GM11168 (cell line): Measurements from ENCODE around the gene ATPAF1.
"Not testable (repeated sequence)": the region's sequence is repeated elsewhere in the genome, so short reads cannot be mapped to it uniquely, and the experiment has no call there.

Experiments
- in situ Hi-C: fragments of 300-500 bp; cut with MboI; formaldehyde crosslinking; loops from one replicate; pipeline ENCODE4 v1.12.0; 2022; ENCODE audit warnings: low sequenced_read_pairs; ENCODE audit not compliant: unreplicated experiment

ATPAF1 gene

DNA sequence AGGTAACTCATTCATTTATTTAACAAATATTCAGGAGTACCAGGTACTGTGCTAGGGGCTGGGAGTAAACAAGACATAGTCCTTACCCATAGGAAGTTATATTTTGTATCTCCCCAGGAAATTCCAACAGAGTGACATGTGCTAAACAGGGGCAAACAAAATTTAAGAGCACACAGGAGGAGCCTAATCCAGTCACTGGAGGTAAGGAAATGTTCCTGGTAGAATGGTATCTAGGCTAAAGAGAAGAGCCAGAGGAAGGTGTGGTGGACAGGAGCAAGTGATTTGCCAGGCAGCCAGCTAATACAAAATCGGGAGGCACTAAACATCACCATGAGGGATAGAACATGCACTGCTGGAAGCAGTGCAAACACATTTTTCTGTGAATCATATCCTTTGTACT lies 13.9 kb upstream of the ATPAF1 start:
- in situ Hi-C loops = no loop called here

DNA sequence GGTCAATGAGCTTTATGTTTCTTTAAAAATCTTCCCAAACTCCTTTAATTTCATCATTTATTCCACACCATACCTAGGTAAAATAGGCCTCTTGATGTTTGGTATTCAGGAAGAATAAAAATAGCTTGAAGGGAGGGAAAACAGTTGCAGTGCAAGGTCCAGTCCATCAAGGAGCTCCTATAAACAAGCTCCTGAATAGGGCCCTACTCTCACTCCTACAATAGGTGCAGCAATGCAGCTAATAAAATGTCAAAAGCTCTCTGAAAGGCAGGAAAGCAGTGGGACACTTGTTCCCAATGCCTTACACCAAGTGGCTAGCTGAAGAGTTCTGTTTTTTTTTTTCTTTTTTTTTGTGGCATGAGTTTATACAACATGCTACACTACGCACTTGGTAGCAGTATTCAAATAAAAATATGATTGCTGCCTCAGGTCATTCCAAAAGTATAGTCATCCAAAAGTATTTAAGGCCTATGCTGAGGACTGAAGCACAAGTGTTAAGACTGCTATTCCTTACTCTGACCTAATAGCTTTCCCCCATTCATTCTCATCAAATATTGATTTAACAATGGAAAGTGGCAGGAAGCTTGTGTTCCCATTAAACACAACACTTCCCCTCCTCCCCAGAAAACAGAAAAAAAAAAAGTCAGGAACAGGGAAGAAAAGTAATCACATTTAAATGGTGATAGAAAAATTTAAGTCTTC lies 13.3 kb upstream of the ATPAF1 start:
- in situ Hi-C loops = no loop called here

DNA sequence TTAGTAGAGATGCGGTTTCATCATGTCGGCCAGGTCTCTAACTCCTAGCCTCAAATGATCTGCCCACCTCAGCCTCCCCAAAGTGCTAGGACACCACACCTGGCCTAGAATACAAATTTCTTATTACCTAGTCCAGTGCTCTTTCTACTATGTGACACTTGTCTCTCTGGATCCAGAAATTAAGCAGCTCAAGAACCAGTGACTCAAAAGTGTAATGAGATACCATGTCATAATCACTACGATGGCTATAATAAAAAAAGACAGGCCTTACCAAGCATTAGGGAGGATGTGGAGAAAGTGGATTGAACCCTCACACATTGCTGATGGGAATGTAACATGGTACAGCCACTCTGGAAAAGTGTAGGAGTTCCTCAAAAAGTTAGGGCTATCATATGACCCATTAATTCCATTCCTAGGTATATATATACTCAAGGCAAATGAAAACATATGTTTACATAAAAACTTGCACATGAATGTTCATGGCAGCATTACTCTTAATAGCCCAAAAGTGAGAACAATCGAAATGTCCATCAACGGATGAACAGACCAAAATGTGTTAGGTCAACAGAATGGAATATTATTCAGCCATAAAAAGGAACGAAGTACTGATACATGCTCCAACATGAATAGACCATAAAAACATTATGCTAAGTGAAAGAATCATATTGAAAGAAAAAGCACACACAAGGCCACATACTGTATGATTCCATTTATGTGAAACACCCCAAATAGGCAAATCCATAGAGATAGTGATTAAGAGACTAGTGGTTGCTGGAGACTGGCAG lies 11.8 kb upstream of the ATPAF1 start:
- in situ Hi-C loops = no loop called here

DNA sequence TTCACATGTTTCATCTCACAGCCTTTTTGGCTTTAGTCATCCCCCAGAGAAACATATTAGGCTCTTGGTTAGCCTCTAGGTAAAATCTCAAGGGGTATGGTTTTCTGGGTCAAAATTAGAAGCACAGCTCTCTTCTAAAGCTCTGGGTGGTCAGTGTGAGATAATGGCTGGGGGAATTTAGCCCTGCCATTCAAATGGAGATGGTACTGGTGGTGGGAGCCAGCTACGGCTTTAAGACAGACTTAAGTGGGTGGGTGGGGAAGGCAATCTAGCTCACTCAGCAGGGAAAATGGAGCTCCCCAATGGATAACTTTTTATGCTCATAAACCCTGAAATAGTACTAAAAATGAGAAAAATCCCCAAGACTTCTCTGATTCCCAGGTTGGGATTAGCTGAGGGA lies 9.2 kb upstream of the ATPAF1 start:
- in situ Hi-C loops = no loop called here

DNA sequence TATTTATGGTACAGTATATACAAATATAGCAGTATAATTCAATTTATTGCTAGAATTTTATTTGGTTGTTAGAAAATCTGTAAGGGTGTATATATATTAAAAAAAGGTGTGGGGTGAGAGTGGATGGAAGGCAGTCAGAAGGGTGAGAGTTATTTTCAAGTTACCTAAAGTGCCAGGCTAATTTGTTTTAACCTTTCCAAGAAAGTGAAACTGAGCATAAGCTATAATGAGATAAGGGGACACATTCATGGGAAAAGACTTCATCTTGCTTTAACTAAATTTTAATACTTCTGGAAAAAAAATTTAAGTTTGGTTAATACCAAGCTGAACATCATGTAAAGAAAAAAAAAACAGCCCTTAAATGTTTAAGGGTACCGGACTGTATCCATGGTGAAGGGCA lies 8.4 kb upstream of the ATPAF1 start:
- in situ Hi-C loops = no loop called here

DNA sequence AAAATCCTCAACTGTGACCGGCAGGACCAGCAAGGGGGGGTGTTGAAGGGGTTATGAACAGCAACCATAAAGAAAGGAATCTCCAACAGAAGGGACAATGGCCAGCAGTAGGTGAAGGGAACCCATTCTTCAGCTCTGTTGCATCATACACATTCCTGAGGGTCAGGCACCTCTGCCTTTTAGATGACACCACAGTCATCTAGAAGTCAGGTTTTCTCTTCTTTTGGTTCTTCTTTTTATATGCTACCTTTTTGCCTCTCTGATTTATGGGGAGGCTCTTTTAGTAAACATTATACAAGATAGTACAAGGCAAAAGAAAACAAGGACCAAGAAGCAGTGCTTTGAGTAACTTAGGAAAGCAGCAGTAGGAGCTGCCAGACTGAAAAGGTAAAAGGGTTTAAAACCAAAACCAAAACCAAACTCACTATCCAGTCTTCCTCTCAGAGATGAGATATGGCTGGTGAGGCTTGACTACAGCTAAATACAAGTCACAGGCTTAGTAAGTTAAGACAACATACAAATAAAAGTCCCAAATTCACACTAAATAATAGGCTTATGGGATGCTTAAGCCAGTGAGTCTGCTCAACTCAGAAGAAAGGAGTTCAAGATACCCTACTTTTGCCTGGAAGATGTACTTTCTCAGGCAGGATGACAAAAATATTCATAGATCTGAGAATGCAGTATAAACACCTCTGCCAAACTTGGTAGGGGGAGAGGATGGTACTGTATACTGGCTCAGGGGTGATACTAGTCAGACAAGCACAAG lies 7.6 kb upstream of the ATPAF1 start:
- in situ Hi-C loops = no loop called here

DNA sequence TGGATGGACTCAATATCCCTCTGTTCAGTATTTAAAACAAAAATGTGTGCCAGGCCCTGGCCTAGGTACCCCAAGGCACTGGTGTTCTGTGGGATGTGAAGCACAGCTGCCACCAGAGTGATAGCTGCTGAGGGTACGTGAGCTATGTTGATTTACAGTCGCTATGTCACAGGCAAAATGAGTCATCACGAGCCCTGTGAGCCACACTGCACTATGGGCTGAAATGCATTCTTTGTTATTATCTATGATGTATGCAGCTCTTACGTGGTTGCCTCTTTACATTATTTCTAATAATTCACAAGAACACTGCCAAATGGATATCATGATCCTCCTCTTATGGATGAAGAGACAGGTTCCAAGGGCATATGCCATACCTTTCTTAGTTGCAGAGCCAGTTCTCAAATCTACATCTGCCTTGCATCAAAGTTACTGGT lies 5.6 kb upstream of the ATPAF1 start:
- in situ Hi-C loops = no loop called here

DNA sequence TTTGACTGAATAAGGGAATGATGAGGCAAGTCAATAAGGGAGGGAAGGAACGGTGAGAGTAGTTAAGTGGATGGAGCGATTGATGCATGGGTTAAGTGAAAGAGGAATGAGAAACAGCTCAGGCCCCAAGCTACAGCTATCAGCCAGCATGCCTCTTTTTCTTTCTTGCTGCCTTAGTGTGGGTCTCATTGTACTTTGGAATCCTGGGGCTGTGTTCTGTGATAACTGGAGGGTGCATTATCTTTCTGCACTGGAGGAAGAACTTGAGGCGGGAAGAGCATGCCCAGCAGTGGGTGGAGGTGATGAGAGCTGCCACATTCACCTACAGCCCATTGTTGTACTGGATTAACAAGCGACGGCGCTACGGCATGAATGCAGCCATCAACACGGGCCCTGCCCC lies 4.5 kb upstream of the ATPAF1 start:
- in situ Hi-C loops = no loop called here

DNA sequence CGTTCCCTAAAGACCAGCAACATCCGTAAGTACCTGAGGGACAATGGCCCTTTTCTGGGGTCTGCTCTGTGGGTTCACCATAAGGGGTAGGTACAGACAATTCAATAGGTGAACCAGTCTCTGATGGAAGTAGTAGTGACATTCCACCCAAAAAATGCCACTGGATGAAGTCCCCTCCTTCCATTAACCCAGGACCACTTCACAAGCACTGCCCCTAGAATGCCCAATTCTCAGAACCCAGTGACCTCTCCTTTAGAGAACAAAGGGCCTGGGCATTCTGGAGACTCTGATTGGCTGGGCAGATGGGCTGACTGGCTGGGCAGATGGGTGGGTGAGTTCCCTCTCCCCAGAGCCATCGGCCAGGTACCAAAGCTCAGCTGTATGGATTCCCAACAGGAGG lies 3.4 kb upstream of the ATPAF1 start, which contains the start of gene TEX38:
Gene TEX38, plus strand, starts transcription at position 301 of the 400 bp plus-strand sequence. Its CDS starts 81 bp downstream, at position 382.
- in situ Hi-C loops = no loop called here

DNA sequence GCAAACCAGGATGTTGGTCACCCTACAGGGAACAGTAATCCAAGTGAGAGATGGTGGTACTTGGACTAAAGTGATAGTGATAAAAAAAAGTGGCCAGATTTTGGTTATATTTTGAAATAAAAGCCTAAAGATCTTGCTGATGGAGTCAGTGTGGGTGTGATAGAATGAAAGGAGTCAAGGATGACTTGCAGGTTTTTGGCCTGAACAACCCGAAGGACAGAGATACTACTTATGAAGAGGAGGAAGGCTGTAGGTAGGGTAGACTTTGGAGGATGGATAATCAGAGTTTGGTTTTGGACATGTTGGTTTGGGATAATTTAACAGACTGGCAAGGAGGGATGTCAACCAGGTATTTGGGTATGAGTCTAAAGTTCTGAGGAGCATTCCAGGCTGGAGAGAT lies 2.0 kb upstream of the ATPAF1 start:
- in situ Hi-C loops = no loop called here

DNA sequence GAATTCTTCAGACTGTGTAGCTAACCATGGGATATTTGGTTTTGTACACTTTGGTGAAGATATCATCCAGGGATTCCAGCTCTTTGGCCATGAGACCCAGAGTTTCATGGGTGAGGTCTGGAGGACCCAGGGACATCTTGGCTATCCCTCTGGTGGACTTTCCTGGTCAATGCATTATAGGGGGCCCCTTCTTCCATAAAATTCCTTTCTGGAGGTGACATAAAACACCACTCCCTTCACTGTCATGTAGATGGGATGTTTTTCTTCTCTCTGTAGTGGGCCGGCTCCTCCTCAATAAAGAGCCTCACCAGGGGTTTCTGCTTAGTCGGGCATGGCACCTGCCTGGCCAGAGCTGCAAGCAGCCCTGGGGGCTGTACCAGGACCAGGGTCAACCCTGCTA lies 2.2 kb downstream of the ATPAF1 start:
- in situ Hi-C loops = no loop called here

DNA sequence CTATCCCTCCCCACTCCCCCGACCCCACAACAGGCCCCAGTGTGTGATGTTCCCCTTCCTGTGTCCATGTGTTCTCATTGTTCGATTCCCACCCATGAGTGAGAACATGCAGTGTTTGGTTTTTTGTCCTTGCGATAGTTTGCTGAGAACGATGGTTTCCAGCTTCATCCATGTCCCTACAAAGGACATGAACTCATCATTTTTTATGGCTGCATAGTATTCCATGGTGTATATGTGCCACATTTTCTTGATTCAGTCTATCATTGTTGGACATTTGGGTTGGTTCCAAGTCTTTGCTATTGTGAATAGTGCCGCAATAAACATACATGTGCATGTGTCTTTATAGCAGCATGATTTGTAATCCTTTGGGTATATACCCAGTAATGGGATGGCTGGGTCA lies 5.2 kb downstream of the ATPAF1 start:
- in situ Hi-C loops = not testable (repeated sequence)

DNA sequence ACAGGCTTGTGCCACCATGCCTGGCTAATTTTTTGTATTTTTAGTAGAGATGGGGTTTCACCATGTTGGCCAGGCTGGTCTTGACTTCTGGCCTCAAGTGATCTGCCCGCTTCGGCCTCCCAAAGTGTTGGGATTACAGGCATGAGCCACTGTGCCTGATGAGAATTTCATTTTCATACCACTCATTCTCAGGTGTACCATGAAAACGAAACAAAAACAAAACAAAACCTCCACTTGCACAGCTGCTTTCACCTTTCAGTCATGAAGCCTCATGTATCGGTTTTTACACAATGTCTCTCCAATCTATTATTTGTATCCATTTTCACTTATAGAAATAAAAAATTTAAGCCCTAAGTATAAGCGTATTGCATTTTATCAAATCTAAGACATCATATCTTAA lies 8.0 kb downstream of the ATPAF1 start:
- in situ Hi-C loops = not testable (repeated sequence)

DNA sequence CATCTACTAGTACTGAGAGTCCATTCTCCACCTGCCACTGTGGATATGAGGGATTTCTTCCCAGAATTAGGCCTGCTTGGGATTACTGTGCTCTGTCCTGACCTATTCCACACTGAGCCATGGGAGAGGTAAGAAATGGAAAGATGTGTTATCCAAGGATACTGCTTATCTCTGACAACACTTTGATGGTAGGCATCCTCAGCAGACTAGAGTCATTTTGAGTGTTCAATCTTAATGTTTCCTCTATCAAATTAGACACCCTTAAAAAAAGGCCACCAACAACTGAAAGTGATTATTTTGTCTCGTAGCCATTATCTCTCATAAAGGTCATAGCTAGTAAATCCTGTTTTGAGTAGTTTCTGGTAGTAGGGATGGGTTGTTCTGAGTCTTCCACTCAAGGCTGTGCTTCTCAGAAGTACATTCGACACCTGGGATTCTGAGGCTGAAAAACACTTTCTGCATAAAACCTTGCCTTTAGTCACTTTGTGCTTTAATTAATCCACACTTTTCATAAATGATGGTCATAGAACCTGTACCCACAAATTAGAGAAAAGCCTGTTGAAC lies 8.8 kb downstream of the ATPAF1 start:
- in situ Hi-C loops = no loop called here

DNA sequence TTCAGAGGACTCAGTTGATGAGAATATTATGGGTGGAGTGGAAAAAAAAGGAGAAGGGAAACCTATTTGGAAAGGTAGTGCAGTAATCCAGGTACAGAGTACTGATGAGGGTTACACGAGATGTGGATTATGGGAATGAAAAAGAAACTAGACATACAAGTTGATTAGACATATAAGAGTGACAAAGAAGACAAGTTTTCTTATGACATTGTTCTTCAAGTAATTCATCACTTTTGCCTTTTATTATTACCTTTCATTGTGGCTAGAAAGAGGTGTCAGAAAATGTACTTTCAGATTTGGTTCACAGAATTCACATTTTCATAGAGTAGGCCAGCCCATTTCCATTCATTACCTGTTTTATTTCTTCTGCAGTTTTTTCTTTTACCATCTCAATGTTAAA lies 10.4 kb downstream of the ATPAF1 start:
- in situ Hi-C loops = no loop called here

DNA sequence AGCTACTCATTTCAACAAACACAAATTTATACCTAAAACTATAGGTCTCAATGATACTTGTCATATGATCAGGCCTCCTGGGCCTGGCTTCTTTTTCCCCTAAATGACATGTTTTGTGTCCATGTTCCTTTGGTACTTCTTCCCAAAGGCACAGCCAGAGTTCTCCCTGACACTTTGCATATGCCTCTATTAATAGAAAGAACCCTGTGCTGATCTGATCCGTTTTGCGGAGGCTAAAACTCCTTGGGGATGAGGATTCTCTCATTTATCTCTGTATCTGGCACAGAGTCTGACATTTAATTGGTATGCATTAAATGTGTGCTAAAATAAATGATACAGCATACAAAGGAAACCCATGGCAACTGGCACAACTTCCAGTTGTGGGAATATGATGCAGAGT lies 11.5 kb downstream of the ATPAF1 start:
- in situ Hi-C loops = no loop called here

DNA sequence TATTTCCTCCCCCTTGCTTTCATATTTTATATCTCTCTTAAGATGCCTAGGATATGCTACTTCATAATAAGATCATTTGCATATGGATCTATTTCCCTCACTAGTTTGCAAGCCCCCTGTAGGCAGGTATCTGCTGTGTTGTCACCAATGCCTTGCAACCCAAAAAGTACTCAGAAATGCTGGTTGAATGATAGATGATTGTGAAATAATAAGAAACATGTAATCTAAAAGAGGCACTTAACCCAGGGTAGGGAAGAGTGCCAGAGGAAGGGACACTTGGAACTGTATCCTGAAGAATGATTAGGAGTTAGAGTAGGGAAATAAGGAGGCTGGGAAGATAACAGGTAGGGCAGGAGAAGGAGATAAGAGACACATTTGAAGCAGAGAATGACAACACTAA lies 12.3 kb downstream of the ATPAF1 start:
- in situ Hi-C loops = no loop called here

DNA sequence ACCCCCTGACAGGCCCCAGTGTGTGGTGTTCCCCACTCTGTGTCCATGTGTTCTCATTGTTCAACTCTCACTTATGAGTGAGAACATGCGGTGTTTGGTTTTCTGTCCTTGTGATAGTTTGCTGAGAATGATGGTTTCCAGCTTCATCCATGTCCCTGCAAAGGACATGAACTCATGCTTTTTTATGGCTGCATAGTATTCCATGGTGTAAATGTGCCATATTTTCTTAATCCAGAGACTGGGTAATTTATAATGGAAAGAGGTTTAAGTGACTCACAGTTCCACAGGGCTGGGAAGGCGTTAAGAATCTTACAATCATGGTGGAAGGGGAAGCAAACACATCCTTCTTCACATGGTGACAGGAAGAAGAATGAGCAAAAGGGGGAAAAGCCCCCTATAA lies 13.5 kb downstream of the ATPAF1 start:
- in situ Hi-C loops = not testable (repeated sequence)

DNA sequence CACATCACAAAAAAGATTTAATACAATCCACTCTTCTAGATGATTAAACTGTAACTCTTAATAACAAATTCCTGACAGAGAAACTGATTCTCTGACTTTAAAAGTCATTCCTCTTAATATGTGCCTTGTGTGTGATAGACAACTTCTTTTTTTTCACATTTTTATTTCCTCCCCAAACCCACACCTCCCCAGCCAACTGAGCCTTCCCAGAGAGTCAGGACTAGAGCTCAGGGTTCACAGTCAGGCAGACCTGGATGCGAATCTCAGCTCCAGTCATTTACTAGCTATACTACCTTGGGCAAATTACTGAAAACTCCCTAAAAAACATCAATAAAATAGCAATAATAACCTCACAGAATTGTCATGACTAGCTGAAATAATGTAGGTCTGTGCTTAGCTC lies 14.2 kb downstream of the ATPAF1 start:
- in situ Hi-C loops = no loop called here

DNA sequence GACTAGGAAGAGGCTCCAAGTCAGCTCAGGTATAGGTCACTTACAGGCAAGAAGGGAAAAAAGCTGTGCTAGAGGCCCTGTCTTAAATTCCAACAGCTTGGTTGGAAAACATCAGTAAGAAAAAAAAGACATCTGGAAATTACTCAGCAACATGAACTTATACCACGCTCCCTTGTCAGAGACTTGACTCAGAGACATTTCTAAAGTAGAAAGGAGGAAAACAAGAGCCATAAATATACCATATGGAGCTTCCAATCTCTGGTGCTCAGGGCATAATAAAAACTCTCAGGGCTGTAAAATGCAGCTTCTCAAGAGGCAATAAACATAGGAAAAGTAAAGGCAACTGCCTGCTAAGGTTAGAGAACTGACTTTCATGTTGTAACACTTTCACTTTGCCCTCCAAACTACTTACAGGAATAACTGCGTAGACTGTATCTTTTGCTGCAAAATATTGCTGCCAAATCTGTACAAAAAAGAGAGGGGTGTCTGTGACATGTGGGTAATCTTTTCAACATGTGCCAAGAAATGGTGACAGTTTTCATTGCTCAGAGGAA lies 14.7 kb downstream of the ATPAF1 start:
- in situ Hi-C loops = no loop called here
